Fibroblast of villous mesenchyme (primary cell): ENCODE results near the gene ACAP3. TPM values are rescaled to one million over a fixed set of nuclear protein-coding genes. Genes with fewer than 3 reads are reported as not detected.
A peak's percentile ranks its signal among the peaks of the same experiment; 100 is the strongest.

Experiments
- DNase-seq: peaks from one replicate; pipeline ENCODE4 v3.0.0-alpha.2; 2010; ENCODE audit warnings: low read depth
- H3K4me3 ChIP-seq: 2 replicates; pipeline ENCODE4 v1.5.1; 2011; ENCODE audit warnings: low read depth, mild to moderate bottlenecking, low read length
- CTCF ChIP-seq: IDR thresholded peaks from 2 replicates; pipeline ENCODE4 v1.5.1; 2012; ENCODE audit warnings: low read depth, mild to moderate bottlenecking, low read length; ENCODE audit not compliant: insufficient read depth
- total RNA-seq: library from RNA; depleted of rRNA; stranded (reverse); fragments of >200 nt; gene quantifications from 2 replicates; pipeline ENCODE4 v1.2.3, GENCODE V29; 2012

Gene ACAP3
- total RNA-seq, 1 donor: 43.2 TPM

GRCh38 chr1:1347663-1348419 is 40.1 kb upstream of the ACAP3 start:
- no peak for TF ChIP-seq CTCF
- peak overlapping the region; percentile 71 for H3K4me3 ChIP-seq
- DNase-seq: peak; percentile 43

- no peak for DNase-seq
- no peak for TF ChIP-seq CTCF
- peak overlapping the region; percentile 71 for H3K4me3 ChIP-seq
These were observed 39.4 kb upstream of the ACAP3 start for GRCh38 chr1:1347026-1347595.

GRCh38 chr1:1346501-1346890 is 38.8 kb upstream of the ACAP3 start:
- no peak for TF ChIP-seq CTCF
- no peak for DNase-seq
- no peak overlapping the region for H3K4me3 ChIP-seq

GRCh38 chr1:1345860-1346500 is 38.2 kb upstream of the ACAP3 start:
- TF ChIP-seq CTCF: no peak
- no peak overlapping the region for H3K4me3 ChIP-seq
- no peak for DNase-seq

- no peak overlapping the region for H3K4me3 ChIP-seq
- TF ChIP-seq CTCF: no peak
- DNase-seq: no peak
These were observed 37.7 kb upstream of the ACAP3 start for GRCh38 chr1:1345384-1345783.

- TF ChIP-seq CTCF: peak; percentile 48
- no peak overlapping the region for H3K4me3 ChIP-seq
- DNase-seq: peak; percentile 75
These were observed 37.1 kb upstream of the ACAP3 start for GRCh38 chr1:1344655-1345361.
